K562 (cell line): ENCODE results near the gene CEP170. TPM values are rescaled to one million over a fixed set of nuclear protein-coding genes. Genes with fewer than 3 reads are reported as not detected.

Source experiments
- CHCHD3 ChIP-seq: fragments of 250-450 bp; sonication (Bioruptor Pico); IDR thresholded peaks from 2 replicates; pipeline ENCODE4 v2.1.2; 2022; ENCODE audit warnings: mild to moderate bottlenecking
- NFXL1 ChIP-seq: fragments of 450-650 bp; formaldehyde crosslinking; IDR thresholded peaks from 2 replicates; pipeline ENCODE4 v1.4.0; 2021; ENCODE audit warnings: mild to moderate bottlenecking
- SIX5 ChIP-seq, 2 experiments: IDR thresholded peaks; 2 replicates each; pipeline ENCODE4 v1.6.1; 2011; ENCODE audit warnings: low read length in 2 of 2, borderline replicate concordance in 1 of 2, low read depth in 1 of 2, mild to moderate bottlenecking in 1 of 2, moderate library complexity in 1 of 2; ENCODE audit not compliant: insufficient read depth in 1 of 2
- TAL1 ChIP-seq: fragments of 450-650 bp; IDR thresholded peaks from 2 replicates; pipeline ENCODE4 v1.6.1; 2016; ENCODE audit warnings: mild to moderate bottlenecking
- ZKSCAN3 ChIP-seq: fragments of 250-450 bp; sonication (Bioruptor Pico); IDR thresholded peaks from 2 replicates; pipeline ENCODE4 v1.4.0; 2020
- ZNF780A ChIP-seq: fragments of 250-450 bp; sonication (Bioruptor Pico); IDR thresholded peaks from 2 replicates; pipeline ENCODE4 v1.5.0; 2021; ENCODE audit warnings: mild to moderate bottlenecking
- ZZZ3 ChIP-seq: fragments of 450-650 bp; IDR thresholded peaks from 2 replicates; pipeline ENCODE4 v1.6.1; 2016; ENCODE audit warnings: antibody characterized with exemption, mild to moderate bottlenecking, moderate library complexity
- polyA plus RNA-seq, 8 experiments: library from polyadenylated mRNA; depleted of rRNA in 4 of 8; stranded (reverse) in 5 of 8; unstranded in 3 of 8; fragments of >200 nt; fragmentation: Nextera tagmentation in 2 of 8; fragmentation: Illumina TruSeq in 1 of 8; extraction: Ambion mirVana in 2 of 8; extraction: Trizol in 1 of 8; gene quantifications; 2 replicates each; pipeline versions ENCODE4 v1.2.1 to v1.2.3, GENCODE V29; 2011 to 2014; ENCODE audit warnings: inconsistent platforms in 1 of 8, missing spikeins in 1 of 8
- total RNA-seq, 7 experiments: library from RNA; depleted of rRNA in 6 of 7; stranded (reverse); fragments of >200 nt in 6 of 7; fragmentation: Illumina TruSeq in 2 of 7; extraction: Trizol in 2 of 7; gene quantifications; 2 replicates each; pipeline versions ENCODE4 v1.2.1 to v1.2.3, GENCODE V29; 2011 to 2021; ENCODE audit warnings: low replicate concordance in 1 of 7
- TF ChIP-seq, protein P1 (sequence below), 2 experiments: IDR thresholded peaks; 2 replicates each; pipeline ENCODE4 v1.6.1; 2012; ENCODE audit warnings: improper control_type of control experiment in 2 of 2, low read depth in 2 of 2, low read length in 2 of 2, borderline replicate concordance in 1 of 2
- TF ChIP-seq, protein P2 (sequence below): fragments of 250-450 bp; sonication (Bioruptor Pico); IDR thresholded peaks from 2 replicates; pipeline ENCODE4 v1.8.0; 2021; ENCODE audit warnings: borderline replicate concordance, mild to moderate bottlenecking, moderate library complexity; ENCODE audit not compliant: poor library complexity, severe bottlenecking
- TF ChIP-seq, protein P3 (sequence below): fragments of 450-650 bp; IDR thresholded peaks from 2 replicates; pipeline ENCODE4 v1.6.1; 2014; ENCODE audit warnings: low read depth, mild to moderate bottlenecking, moderate library complexity, borderline replicate concordance

CEP170 gene
- total and polyA plus RNA-seq, 9 of the 15 experiments (the other 6 are each of a cell fraction or from before 2014, with no cell fraction given) = 22.6 to 110 (median 68.5) TPM

DNA sequence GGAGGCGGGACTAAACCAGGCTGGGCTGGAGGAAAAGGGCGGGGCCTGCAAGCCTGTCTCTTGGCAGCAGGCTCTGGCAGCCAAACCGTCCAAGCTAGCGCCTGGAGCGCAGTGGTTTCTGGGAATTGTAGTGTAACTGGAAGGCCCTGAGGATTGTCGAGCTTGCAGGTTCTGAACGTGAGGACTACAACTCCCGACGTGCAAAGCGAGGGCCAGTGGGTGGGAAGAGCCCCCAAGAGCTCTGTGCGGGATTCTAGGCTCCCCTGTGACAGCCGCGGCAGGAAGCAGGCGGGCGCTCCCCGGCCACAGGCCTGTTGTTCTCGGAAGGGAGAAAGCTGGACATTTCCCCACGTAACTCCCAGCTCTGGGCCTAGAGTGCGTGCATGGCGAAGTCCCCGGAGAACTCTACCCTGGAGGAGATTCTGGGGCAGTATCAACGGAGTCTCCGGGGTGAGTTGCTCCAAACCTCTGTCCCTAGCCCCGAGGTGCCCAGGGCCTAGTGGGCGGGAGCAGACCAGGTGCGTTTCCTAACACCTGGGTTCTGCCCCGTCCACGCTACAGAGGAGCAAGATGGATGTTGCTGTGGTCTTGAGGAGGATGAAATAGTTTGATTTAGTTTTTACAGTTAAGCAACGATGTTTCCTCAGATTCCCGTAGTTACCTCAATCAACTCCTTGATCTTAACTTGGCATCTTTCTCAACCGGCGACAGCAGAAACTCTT is 871 bp upstream of the CEP170 start, which contains the start of gene SDCCAG8 (continued):
- peak; percentile 91; the same call in 1 of the 2 replicates for TF ChIP-seq CHCHD3 (CRISPR knock-in tag)
- TF ChIP-seq, protein P1, sequence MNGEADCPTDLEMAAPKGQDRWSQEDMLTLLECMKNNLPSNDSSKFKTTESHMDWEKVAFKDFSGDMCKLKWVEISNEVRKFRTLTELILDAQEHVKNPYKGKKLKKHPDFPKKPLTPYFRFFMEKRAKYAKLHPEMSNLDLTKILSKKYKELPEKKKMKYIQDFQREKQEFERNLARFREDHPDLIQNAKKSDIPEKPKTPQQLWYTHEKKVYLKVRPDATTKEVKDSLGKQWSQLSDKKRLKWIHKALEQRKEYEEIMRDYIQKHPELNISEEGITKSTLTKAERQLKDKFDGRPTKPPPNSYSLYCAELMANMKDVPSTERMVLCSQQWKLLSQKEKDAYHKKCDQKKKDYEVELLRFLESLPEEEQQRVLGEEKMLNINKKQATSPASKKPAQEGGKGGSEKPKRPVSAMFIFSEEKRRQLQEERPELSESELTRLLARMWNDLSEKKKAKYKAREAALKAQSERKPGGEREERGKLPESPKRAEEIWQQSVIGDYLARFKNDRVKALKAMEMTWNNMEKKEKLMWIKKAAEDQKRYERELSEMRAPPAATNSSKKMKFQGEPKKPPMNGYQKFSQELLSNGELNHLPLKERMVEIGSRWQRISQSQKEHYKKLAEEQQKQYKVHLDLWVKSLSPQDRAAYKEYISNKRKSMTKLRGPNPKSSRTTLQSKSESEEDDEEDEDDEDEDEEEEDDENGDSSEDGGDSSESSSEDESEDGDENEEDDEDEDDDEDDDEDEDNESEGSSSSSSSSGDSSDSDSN (IDR thresholded peaks at IDR 0.05; ENCODE audit: borderline replicate concordance in 1 of 2, low read depth in 2 of 2, low read length in 2 of 2) = no peak
- TF ChIP-seq, protein P2, sequence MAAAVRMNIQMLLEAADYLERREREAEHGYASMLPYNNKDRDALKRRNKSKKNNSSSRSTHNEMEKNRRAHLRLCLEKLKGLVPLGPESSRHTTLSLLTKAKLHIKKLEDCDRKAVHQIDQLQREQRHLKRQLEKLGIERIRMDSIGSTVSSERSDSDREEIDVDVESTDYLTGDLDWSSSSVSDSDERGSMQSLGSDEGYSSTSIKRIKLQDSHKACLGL (CRISPR knock-in tag) = no peak
- TF ChIP-seq ZZZ3 = no peak
- peak; percentile 92 to 95 for TF ChIP-seq SIX5 (IDR thresholded peaks at IDR 0.05; ENCODE audit: borderline replicate concordance in 1 of 2, insufficient read depth in 1 of 2, low read depth in 1 of 2, low read length in 2 of 2)
- no peak for TF ChIP-seq ZKSCAN3
- no peak for TF ChIP-seq NFXL1 (CRISPR knock-in tag)
- TF ChIP-seq, protein P3, sequence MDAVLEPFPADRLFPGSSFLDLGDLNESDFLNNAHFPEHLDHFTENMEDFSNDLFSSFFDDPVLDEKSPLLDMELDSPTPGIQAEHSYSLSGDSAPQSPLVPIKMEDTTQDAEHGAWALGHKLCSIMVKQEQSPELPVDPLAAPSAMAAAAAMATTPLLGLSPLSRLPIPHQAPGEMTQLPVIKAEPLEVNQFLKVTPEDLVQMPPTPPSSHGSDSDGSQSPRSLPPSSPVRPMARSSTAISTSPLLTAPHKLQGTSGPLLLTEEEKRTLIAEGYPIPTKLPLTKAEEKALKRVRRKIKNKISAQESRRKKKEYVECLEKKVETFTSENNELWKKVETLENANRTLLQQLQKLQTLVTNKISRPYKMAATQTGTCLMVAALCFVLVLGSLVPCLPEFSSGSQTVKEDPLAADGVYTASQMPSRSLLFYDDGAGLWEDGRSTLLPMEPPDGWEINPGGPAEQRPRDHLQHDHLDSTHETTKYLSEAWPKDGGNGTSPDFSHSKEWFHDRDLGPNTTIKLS = peak; percentile 79; the same call in 1 of the 2 replicates
- TF ChIP-seq ZNF780A = no peak
- TF ChIP-seq TAL1 = no peak
